ENCODE data around the gene MARK4. TPM values are rescaled to one million over a fixed set of nuclear protein-coding genes. Genes with fewer than 3 reads are reported as not detected.

MARK4 gene
- total RNA-seq, 4 donors from 2014 or later, result 10.2 to 26.2 (median 14.4) TPM

- no peak for TF ChIP-seq CTCF (IDR thresholded peaks at IDR 0.05; ENCODE audit: low read depth)
Measured at GRCh38 chr19:45293682-45294081, 42.6 kb downstream of the MARK4 start.

- TF ChIP-seq CTCF (IDR thresholded peaks at IDR 0.05; ENCODE audit: low read depth), result no peak
Measured at GRCh38 chr19:45294291-45295029, 43.4 kb downstream of the MARK4 start.

GRCh38 chr19:45295873-45296272 is 44.8 kb downstream of the MARK4 start:
- TF ChIP-seq CTCF (IDR thresholded peaks at IDR 0.05; ENCODE audit: low read depth), result no peak

GRCh38 chr19:45296355-45296754 is 45.3 kb downstream of the MARK4 start:
- no peak for TF ChIP-seq CTCF (IDR thresholded peaks at IDR 0.05; ENCODE audit: low read depth)

- no peak for TF ChIP-seq CTCF (IDR thresholded peaks at IDR 0.05; ENCODE audit: low read depth)
Measured at GRCh38 chr19:45297674-45298073, 46.6 kb downstream of the MARK4 start.

- TF ChIP-seq CTCF (IDR thresholded peaks at IDR 0.05; ENCODE audit: low read depth), result no peak
Measured at GRCh38 chr19:45298264-45298663, 47.2 kb downstream of the MARK4 start.

- TF ChIP-seq CTCF (IDR thresholded peaks at IDR 0.05; ENCODE audit: low read depth), result no peak
Measured at GRCh38 chr19:45299719-45300118, 48.6 kb downstream of the MARK4 start.
